PC-9 (cell line): ENCODE results near the gene YPEL2. TPM values are rescaled to one million over a fixed set of nuclear protein-coding genes. Genes with fewer than 3 reads are reported as not detected.
"Not testable (repeated sequence)": the region's sequence is repeated elsewhere in the genome, so short reads cannot be mapped to it uniquely, and the experiment has no call there.

Experiments used
- BruUV-seq: library from RNA; stranded (reverse); fragments of 400-500 nt; replicated peaks from 2 replicates; lab custom pipeline; 2021; lab: Mats Ljungman, UMichigan
- CTCF ChIA-PET: fragments of 300-600 bp; sonication (Branson Sonifier 250); formaldehyde crosslinking; loops from one replicate; lab custom pipeline; 2022; ENCODE audit warnings: antibody characterized with exemption; lab: Charles Lee
- POLR2A ChIA-PET: fragments of 300-600 bp; sonication (Branson Sonifier 250); formaldehyde crosslinking; loops from one replicate; lab custom pipeline; 2022; ENCODE audit warnings: antibody characterized with exemption; ENCODE audit not compliant: unreplicated experiment; lab: Charles Lee
- DNase-seq, 2 experiments: peaks; one replicate each; pipeline versions ENCODE4 v3.0.0 to v3.0.0-alpha.2; 2015 to 2022; ENCODE audit warnings: mixed read lengths in 1 of 2
- H2AFZ ChIP-seq: fragments of 200-600 bp; sonication (generic); 2 replicates; pipeline ENCODE4 v1.8.1; 2017; ENCODE audit warnings: antibody characterized with exemption
- H3F3A ChIP-seq: fragments of 200-600 bp; sonication (generic); 2 replicates; pipeline ENCODE4 v1.8.1; 2017; ENCODE audit warnings: antibody characterized with exemption, mild to moderate bottlenecking, low read depth; ENCODE audit not compliant: insufficient read depth
- H3K27ac ChIP-seq: fragments of 200-600 bp; sonication (generic); 2 replicates; pipeline ENCODE4 v1.6.1; 2016; ENCODE audit warnings: mixed run types
- H3K27me3 ChIP-seq: fragments of 200-600 bp; sonication (generic); 2 replicates; pipeline ENCODE4 v1.6.1; 2016; ENCODE audit warnings: low read depth, mixed run types; ENCODE audit not compliant: insufficient read depth
- H3K36me3 ChIP-seq: fragments of 200-600 bp; sonication (generic); 2 replicates; pipeline ENCODE4 v1.6.1; 2016; ENCODE audit warnings: low read depth, mixed run types
- H3K4me1 ChIP-seq: fragments of 200-600 bp; sonication (generic); replicated peaks from 2 replicates; pipeline ENCODE4 v1.6.1; 2016; ENCODE audit warnings: mixed run types; ENCODE audit not compliant: insufficient read depth
- H3K4me2 ChIP-seq: fragments of 200-600 bp; sonication (generic); 2 replicates; pipeline ENCODE4 v1.6.1; 2017; ENCODE audit warnings: mixed run types
- H3K4me3 ChIP-seq: fragments of 200-600 bp; sonication (generic); 2 replicates; pipeline ENCODE4 v1.6.1; 2016; ENCODE audit warnings: mixed run types
- H3K79me2 ChIP-seq: fragments of 200-600 bp; sonication (generic); 2 replicates; pipeline ENCODE4 v1.6.1; 2017; ENCODE audit warnings: low read depth, mixed run types
- H3K9me2 ChIP-seq: fragments of 200-600 bp; sonication (generic); 2 replicates; pipeline ENCODE4 v1.8.1; 2017; ENCODE audit warnings: mild to moderate bottlenecking; ENCODE audit not compliant: insufficient read depth
- H3K9me3 ChIP-seq: fragments of 200-600 bp; sonication (generic); 2 replicates; pipeline ENCODE4 v1.8.1; 2016; ENCODE audit warnings: low read depth; ENCODE audit not compliant: insufficient read depth
- H4K20me1 ChIP-seq: fragments of 200-600 bp; sonication (generic); 2 replicates; pipeline ENCODE4 v1.8.1; 2017; ENCODE audit not compliant: insufficient read depth
- CTCF ChIP-seq: fragments of 200-600 bp; sonication (generic); conservative IDR thresholded peaks from 2 replicates; pipeline ENCODE4 v1.6.1; 2017; ENCODE audit warnings: mixed run types, antibody characterized with exemption, mild to moderate bottlenecking, moderate library complexity
- EZH2 ChIP-seq: fragments of 200-600 bp; sonication (generic); IDR thresholded peaks from 2 replicates; pipeline ENCODE4 v1.8.0; 2017; ENCODE audit warnings: antibody characterized with exemption, low read depth
- intact Hi-C: fragments of 100-400 bp; cut with micrococcal nuclease; formaldehyde crosslinking; loops from one replicate; pipeline ENCODE4 v1.10.0; 2022; ENCODE audit not compliant: unreplicated experiment
- total RNA-seq: library from RNA; stranded (reverse); gene quantifications from 2 replicates; pipeline ENCODE4 v1.2.3, GENCODE V29; 2021

The YPEL2 gene
- total RNA-seq, 1 experiment from 2014 or later = 12.9 TPM

GRCh38 chr17:59311051-59311468 is 20.4 kb upstream of the YPEL2 start:
- peak; percentile 42 to 62 for DNase-seq
- intact Hi-C loops = loop anchor here (1.0 to 10.0 kb wide), 5 partner anchors 90 to 724 kb away; partner anchors contain the start of gene GDPD1
- Histone ChIP-seq H3K4me3 (no peak overlapping the region), H3K27me3 (no peaks in the 10 kb centered on the region), H2AFZ (no peak overlapping the region), H3F3A (no peaks in the 10 kb centered on the region), H3K9me3 (no peaks in the 10 kb centered on the region), H3K79me2 (no peaks in the 10 kb centered on the region), H3K4me2 (no peak overlapping the region), H3K36me3 (no peaks in the 10 kb centered on the region), H3K4me1 (no peaks in the 10 kb centered on the region), H3K27ac (no peak overlapping the region), H3K9me2 (no peaks in the 10 kb centered on the region), H4K20me1 (no peaks in the 10 kb centered on the region)
- CTCF ChIA-PET = interaction anchor here (0.6 to 1.1 kb wide), 5 partner anchors 91 to 724 kb away, joined by 3 to 8 read pairs (median 3); no protein-coding TSS in a partner anchor
- BruUV-seq = no TSS peak
- TF ChIP-seq CTCF = peak; percentile 94
- no peak for TF ChIP-seq EZH2
- POLR2A ChIA-PET = interaction anchor here (0.5 to 0.7 kb wide), 3 partner anchors 22 to 583 kb away, joined by 4 to 17 read pairs (median 5); no protein-coding TSS in a partner anchor

GRCh38 chr17:59311521-59311920 is 19.9 kb upstream of the YPEL2 start:
- not testable (repeated sequence) for H3F3A ChIP-seq, H3K36me3 ChIP-seq, H4K20me1 ChIP-seq, H3K9me2 ChIP-seq, DNase-seq, H3K9me3 ChIP-seq, H3K4me3 ChIP-seq, H3K79me2 ChIP-seq, H3K4me1 ChIP-seq, H3K27ac ChIP-seq, H3K27me3 ChIP-seq, BruUV-seq, H3K4me2 ChIP-seq, H2AFZ ChIP-seq
- intact Hi-C loops = loop anchor here (1.0 to 10.0 kb wide), 5 partner anchors 91 to 723 kb away; partner anchors contain the start of gene GDPD1
- POLR2A ChIA-PET = interaction anchor here (0.5 kb wide), 1 partner anchor 558 kb away, joined by 4 read pairs; no protein-coding TSS in a partner anchor
- CTCF ChIA-PET = interaction anchor here (0.6 to 1.1 kb wide), 2 partner anchors 213 to 724 kb away, joined by 3 to 8 read pairs; no protein-coding TSS in a partner anchor

- CTCF ChIA-PET = no interaction called here
- H3K9me2 ChIP-seq = no peaks in the 10 kb centered on the region
- H4K20me1 ChIP-seq = no peaks in the 10 kb centered on the region
- H3K27ac ChIP-seq = no peak overlapping the region
- H3K36me3 ChIP-seq = no peaks in the 10 kb centered on the region
- POLR2A ChIA-PET = no interaction called here
- no peaks in the 10 kb centered on the region for H3K9me3 ChIP-seq
- no peak overlapping the region for H3K4me3 ChIP-seq
- H3K4me1 ChIP-seq = no peaks in the 10 kb centered on the region
- H3F3A ChIP-seq = no peaks in the 10 kb centered on the region
- DNase-seq = no peak
- no peaks in the 10 kb centered on the region for H3K27me3 ChIP-seq
- TF ChIP-seq EZH2 = no peak
- TF ChIP-seq CTCF = no peak
- BruUV-seq = no TSS peak
- intact Hi-C loops = loop anchor here (10.0 kb wide), 1 partner anchor 719 kb away; no protein-coding TSS in a partner anchor
- H2AFZ ChIP-seq = no peak overlapping the region
- no peak overlapping the region for H3K4me2 ChIP-seq
- no peaks in the 10 kb centered on the region for H3K79me2 ChIP-seq
These were observed 15.6 kb upstream of the YPEL2 start for GRCh38 chr17:59315866-59316265.
